Ovary (tissue), 9 donors: ENCODE results near the gene CDH22. TPM values are rescaled to one million over a fixed set of nuclear protein-coding genes. Genes with fewer than 3 reads are reported as not detected.

Experiments used
- DNase-seq, 5 donors: peaks; one replicate each; pipeline ENCODE4 v3.0.0-alpha.2; 2019 to 2020
- H3K27ac ChIP-seq, 2 donors: fragments of 200-600 bp; one replicate each; pipeline versions ENCODE4 v1.5.1 to v1.8.0; 2019 to 2022
- H3K27me3 ChIP-seq: fragments of 200-600 bp; one replicate; pipeline ENCODE4 v1.8.0; 2022
- H3K36me3 ChIP-seq: fragments of 200-600 bp; sonication (generic); one replicate; pipeline ENCODE4 v1.5.1; 2019
- H3K4me1 ChIP-seq: one replicate; pipeline ENCODE4 v1.8.1; 2013; ENCODE audit warnings: mild to moderate bottlenecking, moderate library complexity; ENCODE audit not compliant: insufficient read depth
- H3K4me3 ChIP-seq: fragments of 200-600 bp; sonication (generic); one replicate; pipeline ENCODE4 v1.5.1; 2017
- H3K9me3 ChIP-seq, 2 donors: fragments of 200-600 bp in 1 of 2; sonication (generic) in 1 of 2; one replicate each; pipeline versions ENCODE4 v1.5.1 to v1.8.1; 2013 to 2019; ENCODE audit warnings: mild to moderate bottlenecking in 1 of 2, moderate library complexity in 1 of 2
- CTCF ChIP-seq, 3 donors: fragments of 450-650 bp in 2 of 3; fragments of 200-600 bp in 1 of 3; IDR thresholded peaks; one replicate each; pipeline versions ENCODE4 v1.5.1 to v1.8.0; 2016 to 2022; ENCODE audit warnings: antibody characterized with exemption in 3 of 3, mild to moderate bottlenecking in 1 of 3
- EP300 ChIP-seq: sonication (generic); formaldehyde crosslinking; IDR thresholded peaks from one replicate; pipeline ENCODE4 v1.6.1; 2017; ENCODE audit warnings: antibody characterized with exemption
- POLR2A ChIP-seq: fragments of 450-650 bp; IDR thresholded peaks from one replicate; pipeline ENCODE4 v1.6.1; 2017; ENCODE audit warnings: antibody characterized with exemption, mild to moderate bottlenecking, moderate library complexity
- whole genome bisulfite sequencing, 3 donors: extraction: QIAGEN DNeasy Blood & Tissue Kit in 1 of 3; methylation state at CpG; one replicate each; pipeline versions ENCODE4 v1.1.5 to v1.1.7; 2013 to 2017; 5-methylcytosine and 5-hydroxymethylcytosine counted together
- intact Hi-C, 4 donors: fragments of 100-400 bp; cut with DNase I; formaldehyde crosslinking; loops; one replicate each; pipeline versions ENCODE4 v1.11.0 to v1.15.1; 2022 to 2023
- polyA plus RNA-seq, 2 donors: library from polyadenylated mRNA; stranded (reverse); fragments of 200-250 nt in 1 of 2; fragments of 350-450 nt in 1 of 2; fragmentation: Illumina TruSeq in 1 of 2; extraction: RNeasy Lipid Tissue Mini Kit (QIAGEN cat#74804) in 1 of 2; gene quantifications; one replicate each; pipeline ENCODE4 v1.2.3, GENCODE V29; 2013 to 2014
- total RNA-seq, 7 donors: library from RNA; depleted of rRNA in 2 of 7; stranded (reverse); fragments of >200 nt in 2 of 7; fragmentation: NEBNext Ultra II Directional in 3 of 7; extraction: Animal tissue kit (Norgen Biotek cat#: 25700) in 3 of 7; gene quantifications; one replicate each; pipeline versions ENCODE4 v1.1.0 to v1.2.4, GENCODE V29; 2016 to 2023
- donor health status: DM: no; HTN: no; CAD: no; lungs with moderate emphysema.
- donor health status: DM: no; HTN: no; CAD: no.
- donor health status: Bipolar disorder and iron deficiency.
- donor health status: DM: yes; HTN: yes; CAD: no.
- donor health status: DM: no; HTN: no; CAD: no.
- donor health status: DM: yes; HTN: yes; CAD: no.

CDH22 gene
- total and polyA plus RNA-seq, 9 donors = 0.10 to 1.5 (median 0.36) TPM

- H3K27ac ChIP-seq = no peak overlapping the region
- H3K9me3 ChIP-seq = no peaks in the 10 kb centered on the region
- TF ChIP-seq EP300 (no peak), CTCF (IDR thresholded peaks at IDR 0.05) (no peak), POLR2A (no peak)
- DNase-seq = no peak
- H3K4me1 ChIP-seq = no peaks in the 10 kb centered on the region
- intact Hi-C loops = no loop called here
- H3K4me3 ChIP-seq = no peak overlapping the region
- WGBS, 3 donors = 66 to 78% (median 75%) methylated on average over 4 of the region's 4 CpGs
- H3K36me3 ChIP-seq = no peaks in the 10 kb centered on the region
- H3K27me3 ChIP-seq = no peaks in the 10 kb centered on the region
Measured at GRCh38 chr20:46240065-46240464, 68.2 kb downstream of the CDH22 start.

- no peak overlapping the region for H3K4me3 ChIP-seq
- no peaks in the 10 kb centered on the region for H3K36me3 ChIP-seq
- H3K27me3 ChIP-seq = no peaks in the 10 kb centered on the region
- no peak overlapping the region for H3K27ac ChIP-seq
- 29 to 71% (median 49%) methylated on average over 1 of the region's 1 CpG for WGBS, 3 donors
- no peaks in the 10 kb centered on the region for H3K4me1 ChIP-seq
- intact Hi-C loops = no loop called here
- H3K9me3 ChIP-seq = no peaks in the 10 kb centered on the region
- no peak for TF ChIP-seq CTCF (IDR thresholded peaks at IDR 0.05)
- no peak for DNase-seq
Measured at GRCh38 chr20:46237736-46238135, 70.6 kb downstream of the CDH22 start.

- H3K27ac ChIP-seq = no peak overlapping the region
- no peak for TF ChIP-seq POLR2A
- no peak for TF ChIP-seq EP300
- no peak for TF ChIP-seq CTCF (IDR thresholded peaks at IDR 0.05)
- no peaks in the 10 kb centered on the region for H3K36me3 ChIP-seq
- H3K4me1 ChIP-seq = no peaks in the 10 kb centered on the region
- H3K9me3 ChIP-seq = no peaks in the 10 kb centered on the region
- DNase-seq = no peak
- 13 to 22% (median 16%) methylated on average over 10 of the region's 10 CpGs for WGBS, 3 donors
- H3K4me3 ChIP-seq = no peak overlapping the region
- intact Hi-C loops = no loop called here
- no peaks in the 10 kb centered on the region for H3K27me3 ChIP-seq
Measured at GRCh38 chr20:46237227-46237626, 71.1 kb downstream of the CDH22 start.

GRCh38 chr20:46235077-46235476, 73.2 kb downstream of the CDH22 start:
- Histone ChIP-seq H3K4me1 (no peaks in the 10 kb centered on the region), H3K27ac (no peak overlapping the region), H3K27me3 (no peaks in the 10 kb centered on the region), H3K4me3 (no peak overlapping the region), H3K36me3 (no peaks in the 10 kb centered on the region), H3K9me3 (no peaks in the 10 kb centered on the region)
- TF ChIP-seq POLR2A (no peak), CTCF (IDR thresholded peaks at IDR 0.05) (no peak), EP300 (no peak)
- DNase-seq = no peak
- intact Hi-C loops = no loop called here

GRCh38 chr20:46233701-46234100, 74.6 kb downstream of the CDH22 start:
- no peak overlapping the region for H3K4me3 ChIP-seq
- intact Hi-C loops = no loop called here
- no peak for DNase-seq
- no peaks in the 10 kb centered on the region for H3K4me1 ChIP-seq
- no peaks in the 10 kb centered on the region for H3K9me3 ChIP-seq
- no peaks in the 10 kb centered on the region for H3K27me3 ChIP-seq
- no peaks in the 10 kb centered on the region for H3K36me3 ChIP-seq
- no peak overlapping the region for H3K27ac ChIP-seq
- WGBS, 3 donors = 52 to 56% (median 54%) methylated on average over 10 of the region's 10 CpGs
- TF ChIP-seq EP300 (no peak), CTCF (IDR thresholded peaks at IDR 0.05) (no peak), POLR2A (no peak)
